ENCODE results near the gene KLHL22.
"Not testable (repeated sequence)": the region's sequence is repeated elsewhere in the genome, so short reads cannot be mapped to it uniquely, and the experiment has no call there.

Gene KLHL22

GRCh38 chr22:20456722-20457076 lies 38.9 kb downstream of the KLHL22 start:
- Mint-ChIP-seq H3K4me1 (peaks cover 25% of the 10 kb centered on the region), H3K27me3 (ENCODE audit: low read depth, poor library complexity) (peaks cover 13% of the 10 kb centered on the region), H3K36me3 (ENCODE audit: low read depth) (peaks cover 25% of the 10 kb centered on the region), H3K4me3 (no peak overlapping the region), H3K27ac (peak overlapping the region; percentile 82), H3K9me3 (no peaks in the 10 kb centered on the region)
- no peak for TF ChIP-seq CTCF (IDR thresholded peaks at IDR 0.05)
- no peak for DNase-seq

GRCh38 chr22:20456064-20456721 lies 39.4 kb downstream of the KLHL22 start:
- peak; percentile 81 for DNase-seq
- peaks cover 25% of the 10 kb centered on the region for H3K4me1 Mint-ChIP-seq
- peaks cover 30% of the 10 kb centered on the region for H3K36me3 Mint-ChIP-seq (ENCODE audit: low read depth)
- peak overlapping the region; percentile 82 for H3K27ac Mint-ChIP-seq
- TF ChIP-seq CTCF (IDR thresholded peaks at IDR 0.05), result peak; percentile 88
- no peak overlapping the region for H3K4me3 Mint-ChIP-seq
- no peaks in the 10 kb centered on the region for H3K9me3 Mint-ChIP-seq
- H3K27me3 Mint-ChIP-seq (ENCODE audit: low read depth, poor library complexity), result peaks cover 13% of the 10 kb centered on the region

- H3K27me3 Mint-ChIP-seq (ENCODE audit: low read depth, poor library complexity), result peaks cover 13% of the 10 kb centered on the region
- H3K4me3 Mint-ChIP-seq, result no peak overlapping the region
- peaks cover 25% of the 10 kb centered on the region for H3K4me1 Mint-ChIP-seq
- no peak for DNase-seq
- H3K9me3 Mint-ChIP-seq, result no peaks in the 10 kb centered on the region
- no peak overlapping the region for H3K27ac Mint-ChIP-seq
- H3K36me3 Mint-ChIP-seq (ENCODE audit: low read depth), result peaks cover 35% of the 10 kb centered on the region
- no peak for TF ChIP-seq CTCF (IDR thresholded peaks at IDR 0.05)
Measured at GRCh38 chr22:20455709-20456063, 39.9 kb downstream of the KLHL22 start.

- H3K27me3 Mint-ChIP-seq (ENCODE audit: low read depth, poor library complexity), result peaks cover 10% of the 10 kb centered on the region
- peaks cover 40% of the 10 kb centered on the region for H3K36me3 Mint-ChIP-seq (ENCODE audit: low read depth)
- no peak for DNase-seq
- H3K27ac Mint-ChIP-seq, result no peak overlapping the region
- no peaks in the 10 kb centered on the region for H3K9me3 Mint-ChIP-seq
- H3K4me1 Mint-ChIP-seq, result peaks cover 18% of the 10 kb centered on the region
- TF ChIP-seq CTCF (IDR thresholded peaks at IDR 0.05), result no peak
- H3K4me3 Mint-ChIP-seq, result no peak overlapping the region
Measured at GRCh38 chr22:20453222-20453621, 42.4 kb downstream of the KLHL22 start.

- Mint-ChIP-seq H3K27me3 (ENCODE audit: low read depth, poor library complexity) (peaks cover 10% of the 10 kb centered on the region), H3K36me3 (ENCODE audit: low read depth) (peaks cover 43% of the 10 kb centered on the region), H3K4me3 (no peak overlapping the region), H3K27ac (no peak overlapping the region), H3K4me1 (peaks cover 18% of the 10 kb centered on the region), H3K9me3 (no peaks in the 10 kb centered on the region)
- no peak for DNase-seq
- TF ChIP-seq CTCF (IDR thresholded peaks at IDR 0.05), result no peak
Measured at GRCh38 chr22:20451920-20452319, 43.7 kb downstream of the KLHL22 start.

GRCh38 chr22:20451129-20451778 lies 44.3 kb downstream of the KLHL22 start:
- Mint-ChIP-seq H3K27me3 (ENCODE audit: low read depth, poor library complexity) (peaks cover 10% of the 10 kb centered on the region), H3K36me3 (ENCODE audit: low read depth) (peaks cover 49% of the 10 kb centered on the region), H3K4me1 (peaks cover 13% of the 10 kb centered on the region)
- H3K27ac Mint-ChIP-seq, DNase-seq, H3K4me3 Mint-ChIP-seq, H3K9me3 Mint-ChIP-seq: not testable (repeated sequence)
